PC-9 (cell line): Measurements from ENCODE around the gene KRTAP10-7. TPM values are rescaled to one million over a fixed set of nuclear protein-coding genes. Genes with fewer than 3 reads are reported as not detected.

Source experiments
- BruUV-seq: library from RNA; stranded (reverse); fragments of 400-500 nt; replicated peaks from 2 replicates; lab custom pipeline; 2021; lab: Mats Ljungman, UMichigan
- CTCF ChIA-PET: fragments of 300-600 bp; sonication (Branson Sonifier 250); formaldehyde crosslinking; loops from one replicate; lab custom pipeline; 2022; ENCODE audit warnings: antibody characterized with exemption; lab: Charles Lee
- POLR2A ChIA-PET: fragments of 300-600 bp; sonication (Branson Sonifier 250); formaldehyde crosslinking; loops from one replicate; lab custom pipeline; 2022; ENCODE audit warnings: antibody characterized with exemption; ENCODE audit not compliant: unreplicated experiment; lab: Charles Lee
- DNase-seq, 2 experiments: peaks; one replicate each; pipeline versions ENCODE4 v3.0.0 to v3.0.0-alpha.2; 2015 to 2022; ENCODE audit warnings: mixed read lengths in 1 of 2
- H2AFZ ChIP-seq: fragments of 200-600 bp; sonication (generic); 2 replicates; pipeline ENCODE4 v1.8.1; 2017; ENCODE audit warnings: antibody characterized with exemption
- H3F3A ChIP-seq: fragments of 200-600 bp; sonication (generic); 2 replicates; pipeline ENCODE4 v1.8.1; 2017; ENCODE audit warnings: antibody characterized with exemption, mild to moderate bottlenecking, low read depth; ENCODE audit not compliant: insufficient read depth
- H3K27ac ChIP-seq: fragments of 200-600 bp; sonication (generic); 2 replicates; pipeline ENCODE4 v1.6.1; 2016; ENCODE audit warnings: mixed run types
- H3K27me3 ChIP-seq: fragments of 200-600 bp; sonication (generic); 2 replicates; pipeline ENCODE4 v1.6.1; 2016; ENCODE audit warnings: low read depth, mixed run types; ENCODE audit not compliant: insufficient read depth
- H3K36me3 ChIP-seq: fragments of 200-600 bp; sonication (generic); 2 replicates; pipeline ENCODE4 v1.6.1; 2016; ENCODE audit warnings: low read depth, mixed run types
- H3K4me1 ChIP-seq: fragments of 200-600 bp; sonication (generic); replicated peaks from 2 replicates; pipeline ENCODE4 v1.6.1; 2016; ENCODE audit warnings: mixed run types; ENCODE audit not compliant: insufficient read depth
- H3K4me2 ChIP-seq: fragments of 200-600 bp; sonication (generic); 2 replicates; pipeline ENCODE4 v1.6.1; 2017; ENCODE audit warnings: mixed run types
- H3K4me3 ChIP-seq: fragments of 200-600 bp; sonication (generic); 2 replicates; pipeline ENCODE4 v1.6.1; 2016; ENCODE audit warnings: mixed run types
- H3K79me2 ChIP-seq: fragments of 200-600 bp; sonication (generic); 2 replicates; pipeline ENCODE4 v1.6.1; 2017; ENCODE audit warnings: low read depth, mixed run types
- H3K9me2 ChIP-seq: fragments of 200-600 bp; sonication (generic); 2 replicates; pipeline ENCODE4 v1.8.1; 2017; ENCODE audit warnings: mild to moderate bottlenecking; ENCODE audit not compliant: insufficient read depth
- H3K9me3 ChIP-seq: fragments of 200-600 bp; sonication (generic); 2 replicates; pipeline ENCODE4 v1.8.1; 2016; ENCODE audit warnings: low read depth; ENCODE audit not compliant: insufficient read depth
- H4K20me1 ChIP-seq: fragments of 200-600 bp; sonication (generic); 2 replicates; pipeline ENCODE4 v1.8.1; 2017; ENCODE audit not compliant: insufficient read depth
- CTCF ChIP-seq: fragments of 200-600 bp; sonication (generic); conservative IDR thresholded peaks from 2 replicates; pipeline ENCODE4 v1.6.1; 2017; ENCODE audit warnings: mixed run types, antibody characterized with exemption, mild to moderate bottlenecking, moderate library complexity
- EZH2 ChIP-seq: fragments of 200-600 bp; sonication (generic); IDR thresholded peaks from 2 replicates; pipeline ENCODE4 v1.8.0; 2017; ENCODE audit warnings: antibody characterized with exemption, low read depth
- intact Hi-C: fragments of 100-400 bp; cut with micrococcal nuclease; formaldehyde crosslinking; loops from one replicate; pipeline ENCODE4 v1.10.0; 2022; ENCODE audit not compliant: unreplicated experiment
- total RNA-seq: library from RNA; stranded (reverse); gene quantifications from 2 replicates; pipeline ENCODE4 v1.2.3, GENCODE V29; 2021

Gene KRTAP10-7
- total RNA-seq, 1 experiment from 2014 or later = not detected

- BruUV-seq = no TSS peak
- Histone ChIP-seq H3K9me3 (no peaks in the 10 kb centered on the region), H3K4me1 (no peaks in the 10 kb centered on the region), H2AFZ (no peak overlapping the region), H3K4me3 (no peak overlapping the region), H3K4me2 (no peak overlapping the region), H3F3A (no peaks in the 10 kb centered on the region), H3K27me3 (peaks cover 43% of the 10 kb centered on the region; the same call in 1 of the 2 replicates), H3K79me2 (no peaks in the 10 kb centered on the region), H3K9me2 (no peaks in the 10 kb centered on the region), H3K27ac (no peak overlapping the region), H4K20me1 (no peaks in the 10 kb centered on the region), H3K36me3 (no peaks in the 10 kb centered on the region)
- DNase-seq = no peak
- TF ChIP-seq CTCF = no peak
- no peak for TF ChIP-seq EZH2
- ChIA-PET CTCF (no interaction called here), POLR2A (no interaction called here)
- intact Hi-C loops = no loop called here
Measured at GRCh38 chr21:44564099-44564498, 36.3 kb upstream of the KRTAP10-7 start.

GRCh38 chr21:44564886-44565598 lies 35.4 kb upstream of the KRTAP10-7 start:
- no peak for TF ChIP-seq EZH2
- no peak for TF ChIP-seq CTCF
- Histone ChIP-seq H3K79me2 (no peaks in the 10 kb centered on the region), H3K9me2 (no peaks in the 10 kb centered on the region), H2AFZ (no peak overlapping the region), H4K20me1 (no peaks in the 10 kb centered on the region), H3K27me3 (peaks cover 43% of the 10 kb centered on the region; the same call in 1 of the 2 replicates), H3K9me3 (no peaks in the 10 kb centered on the region), H3K4me1 (no peaks in the 10 kb centered on the region), H3K4me3 (no peak overlapping the region), H3K4me2 (no peak overlapping the region), H3K27ac (no peak overlapping the region), H3F3A (no peaks in the 10 kb centered on the region), H3K36me3 (no peaks in the 10 kb centered on the region)
- DNase-seq = no peak
- CTCF ChIA-PET = no interaction called here
- POLR2A ChIA-PET = no interaction called here
- intact Hi-C loops = no loop called here
- no TSS peak for BruUV-seq

- H3K27me3 ChIP-seq = peaks cover 56% of the 10 kb centered on the region
- BruUV-seq = no TSS peak
- CTCF ChIA-PET = no interaction called here
Measured at GRCh38 chr21:44566403-44566802, 34.0 kb upstream of the KRTAP10-7 start.

More at GRCh38 chr21:44566403-44566802, 34.0 kb upstream of the KRTAP10-7 start:
- TF ChIP-seq EZH2 = no peak
- TF ChIP-seq CTCF = no peak
- no peaks in the 10 kb centered on the region for H3K36me3 ChIP-seq
- no peaks in the 10 kb centered on the region for H3K9me3 ChIP-seq
- intact Hi-C loops = no loop called here
- H3K9me2 ChIP-seq = no peaks in the 10 kb centered on the region
- no peak overlapping the region for H3K4me2 ChIP-seq
- no peaks in the 10 kb centered on the region for H4K20me1 ChIP-seq
- H3F3A ChIP-seq = no peaks in the 10 kb centered on the region
- no peak overlapping the region for H3K4me3 ChIP-seq
- POLR2A ChIA-PET = no interaction called here
- no peaks in the 10 kb centered on the region for H3K4me1 ChIP-seq
- no peak overlapping the region for H3K27ac ChIP-seq
- H2AFZ ChIP-seq = no peak overlapping the region
- no peak for DNase-seq
- H3K79me2 ChIP-seq = no peaks in the 10 kb centered on the region
